Naive B cell (primary cell): ENCODE data around the gene CFAP221. TPM values are rescaled to one million over a fixed set of nuclear protein-coding genes. Genes with fewer than 3 reads are reported as not detected.
"Not testable (repeated sequence)": the region's sequence is repeated elsewhere in the genome, so short reads cannot be mapped to it uniquely, and the experiment has no call there.

Source experiments
- ATAC-seq, 2 donors: fragments of 150-1000 bp; cut with Tn5 transposase; 2 replicates each; pipeline ENCODE4 v1.10.0; 2021; ENCODE audit warnings: low read depth in 2 of 2, mild to moderate bottlenecking in 2 of 2, moderate library complexity in 2 of 2
- DNase-seq: peaks from one replicate; pipeline ENCODE4 v3.0.0; 2022
- H3K27ac Mint-ChIP-seq, 6 donors: one replicate each; pipeline ENCODE4 v1.8.0; 2020 to 2022; ENCODE audit warnings: mild to moderate bottlenecking in 6 of 6, mixed read lengths in 6 of 6, moderate library complexity in 5 of 6, inconsistent platforms in 2 of 6
- H3K27me3 Mint-ChIP-seq, 3 donors: one replicate each; pipeline ENCODE4 v1.8.0; 2021 to 2022; ENCODE audit warnings: mixed read lengths in 3 of 3, mild to moderate bottlenecking in 1 of 3
- H3K36me3 Mint-ChIP-seq, 2 donors: one replicate each; pipeline ENCODE4 v1.8.0; 2020 to 2022; ENCODE audit warnings: mixed read lengths in 2 of 2, inconsistent platforms in 1 of 2, mild to moderate bottlenecking in 1 of 2
- H3K4me1 Mint-ChIP-seq, 3 donors: one replicate each; pipeline ENCODE4 v1.8.0; 2020 to 2022; ENCODE audit warnings: mixed read lengths in 3 of 3, inconsistent platforms in 1 of 3, mild to moderate bottlenecking in 1 of 3, moderate library complexity in 1 of 3
- H3K4me3 Mint-ChIP-seq, 8 donors: one replicate each; pipeline ENCODE4 v1.8.0; 2020 to 2022; ENCODE audit warnings: mild to moderate bottlenecking in 8 of 8, mixed read lengths in 8 of 8, moderate library complexity in 8 of 8, inconsistent platforms in 2 of 8
- H3K9me3 Mint-ChIP-seq, 7 donors: one replicate each; pipeline ENCODE4 v1.8.0; 2020 to 2022; ENCODE audit warnings: mixed read lengths in 7 of 7, mild to moderate bottlenecking in 5 of 7, inconsistent platforms in 2 of 7, moderate library complexity in 1 of 7
- polyA plus RNA-seq, 6 donors: library from polyadenylated mRNA; unstranded; fragments of 300-500 nt; fragmentation: Illumina TruSeq; gene quantifications; one replicate each; pipeline ENCODE4 v1.2.3, GENCODE V29; 2021; ENCODE audit warnings: low read depth in 6 of 6

Gene CFAP221
- polyA plus RNA-seq, 6 donors from 2014 or later, result not detected

GRCh38 chr2:119608553-119608952 lies 64.3 kb downstream of the CFAP221 start:
- Mint-ChIP-seq H3K4me3 (no peak overlapping the region), H3K9me3 (peaks cover 0 to 18% (median 11%) of the 10 kb centered on the region in 7 donors), H3K36me3 (no peaks in the 10 kb centered on the region), H3K4me1 (no peaks in the 10 kb centered on the region), H3K27ac (no peak overlapping the region), H3K27me3 (peaks cover 29 to 45% (median 33%) of the 10 kb centered on the region in 3 donors)
- no peak for DNase-seq
- no peak for ATAC-seq

- no peak overlapping the region for H3K4me3 Mint-ChIP-seq
- ATAC-seq (no peak), DNase-seq (no peak)
- H3K4me1 Mint-ChIP-seq, result no peaks in the 10 kb centered on the region
- peaks cover 0 to 8% of the 10 kb centered on the region in 2 donors for H3K36me3 Mint-ChIP-seq
- peaks cover 29 to 45% (median 30%) of the 10 kb centered on the region in 3 donors for H3K27me3 Mint-ChIP-seq
- H3K27ac Mint-ChIP-seq, result no peak overlapping the region
- peaks cover 6 to 26% (median 19%) of the 10 kb centered on the region in 7 donors for H3K9me3 Mint-ChIP-seq
Observed at GRCh38 chr2:119609337-119609736, 65.1 kb downstream of the CFAP221 start.

- DNase-seq, ATAC-seq, H3K27ac Mint-ChIP-seq, H3K4me1 Mint-ChIP-seq: not testable (repeated sequence)
- H3K9me3 Mint-ChIP-seq, result peaks cover 19 to 51% (median 34%) of the 10 kb centered on the region in 7 donors
- H3K4me3 Mint-ChIP-seq, result peak overlapping the region in 1 of 8 donors; percentile 2
- H3K36me3 Mint-ChIP-seq, result peaks cover 8 to 18% of the 10 kb centered on the region in 2 donors
- peaks cover 25 to 32% (median 29%) of the 10 kb centered on the region in 3 donors for H3K27me3 Mint-ChIP-seq
Observed at GRCh38 chr2:119614140-119614539, 69.9 kb downstream of the CFAP221 start.

GRCh38 chr2:119616421-119616820 lies 72.2 kb downstream of the CFAP221 start:
- peaks cover 8 to 18% of the 10 kb centered on the region in 2 donors for H3K36me3 Mint-ChIP-seq
- ATAC-seq (no peak), DNase-seq (no peak)
- no peaks in the 10 kb centered on the region for H3K4me1 Mint-ChIP-seq
- H3K27ac Mint-ChIP-seq, result no peak overlapping the region
- peaks cover 16 to 42% (median 30%) of the 10 kb centered on the region in 3 donors for H3K27me3 Mint-ChIP-seq
- no peak overlapping the region for H3K4me3 Mint-ChIP-seq
- peaks cover 19 to 51% (median 34%) of the 10 kb centered on the region in 7 donors for H3K9me3 Mint-ChIP-seq

- peaks cover 19 to 45% (median 30%) of the 10 kb centered on the region in 7 donors for H3K9me3 Mint-ChIP-seq
- no peak overlapping the region for H3K27ac Mint-ChIP-seq
Observed at GRCh38 chr2:119617455-119617854, 73.2 kb downstream of the CFAP221 start.

GRCh38 chr2:119618725-119619124 lies 74.5 kb downstream of the CFAP221 start:
- Mint-ChIP-seq H3K36me3 (peaks cover 8 to 16% of the 10 kb centered on the region in 2 donors), H3K27me3 (peaks cover 11 to 42% (median 30%) of the 10 kb centered on the region in 3 donors), H3K9me3 (peaks cover 16 to 38% (median 23%) of the 10 kb centered on the region in 7 donors)
- not testable (repeated sequence) for ATAC-seq, H3K27ac Mint-ChIP-seq, H3K4me1 Mint-ChIP-seq, DNase-seq, H3K4me3 Mint-ChIP-seq

More at GRCh38 chr2:119617455-119617854, 73.2 kb downstream of the CFAP221 start:
- peaks cover 14 to 42% (median 30%) of the 10 kb centered on the region in 3 donors for H3K27me3 Mint-ChIP-seq
- no peaks in the 10 kb centered on the region for H3K4me1 Mint-ChIP-seq
- DNase-seq (no peak), ATAC-seq (no peak)
- H3K4me3 Mint-ChIP-seq, result no peak overlapping the region
- H3K36me3 Mint-ChIP-seq, result peaks cover 8 to 18% of the 10 kb centered on the region in 2 donors

- no peaks in the 10 kb centered on the region for H3K36me3 Mint-ChIP-seq
- ATAC-seq, result no peak
- DNase-seq, result no peak
- no peak overlapping the region for H3K4me3 Mint-ChIP-seq
- peaks cover 13 to 20% (median 16%) of the 10 kb centered on the region in 3 donors for H3K27me3 Mint-ChIP-seq
- peaks cover 0 to 2% (median 0%) of the 10 kb centered on the region in 3 donors for H3K4me1 Mint-ChIP-seq
- H3K9me3 Mint-ChIP-seq, result peaks cover 2 to 20% (median 5%) of the 10 kb centered on the region in 7 donors
- no peak overlapping the region for H3K27ac Mint-ChIP-seq
Observed at GRCh38 chr2:119625226-119625625, 81.0 kb downstream of the CFAP221 start.

- Mint-ChIP-seq H3K4me3 (peak overlapping the region in 1 of 8 donors; percentile 48), H3K27me3 (peaks cover 11 to 28% (median 18%) of the 10 kb centered on the region in 3 donors), H3K27ac (peak overlapping the region in 2 of 6 donors; percentile 57 to 79), H3K36me3 (no peaks in the 10 kb centered on the region), H3K9me3 (peaks cover 4 to 12% (median 5%) of the 10 kb centered on the region in 7 donors), H3K4me1 (peaks cover 0 to 2% (median 0%) of the 10 kb centered on the region in 3 donors)
- no peak for ATAC-seq
- DNase-seq, result no peak
Observed at GRCh38 chr2:119629323-119629825, 85.1 kb downstream of the CFAP221 start.

GRCh38 chr2:119630121-119630520 lies 85.9 kb downstream of the CFAP221 start:
- Mint-ChIP-seq H3K27ac (no peak overlapping the region), H3K4me3 (no peak overlapping the region), H3K36me3 (no peaks in the 10 kb centered on the region), H3K27me3 (peaks cover 11 to 28% (median 18%) of the 10 kb centered on the region in 3 donors), H3K9me3 (peaks cover 4 to 17% (median 7%) of the 10 kb centered on the region in 7 donors), H3K4me1 (peaks cover 0 to 2% (median 0%) of the 10 kb centered on the region in 3 donors)
- ATAC-seq (no peak), DNase-seq (no peak)

GRCh38 chr2:119637371-119637770 lies 93.1 kb downstream of the CFAP221 start:
- H3K36me3 Mint-ChIP-seq, result no peaks in the 10 kb centered on the region
- peaks cover 10 to 37% (median 26%) of the 10 kb centered on the region in 3 donors for H3K27me3 Mint-ChIP-seq
- peaks cover 1 to 9% (median 5%) of the 10 kb centered on the region in 7 donors for H3K9me3 Mint-ChIP-seq
- peaks cover 0 to 4% (median 1%) of the 10 kb centered on the region in 3 donors for H3K4me1 Mint-ChIP-seq
- ATAC-seq, result no peak
- H3K27ac Mint-ChIP-seq, result no peak overlapping the region
- no peak overlapping the region for H3K4me3 Mint-ChIP-seq
- no peak for DNase-seq

- Mint-ChIP-seq H3K27ac (no peak overlapping the region), H3K27me3 (peaks cover 10 to 37% (median 26%) of the 10 kb centered on the region in 3 donors), H3K4me3 (no peak overlapping the region), H3K4me1 (peaks cover 0 to 4% (median 1%) of the 10 kb centered on the region in 3 donors), H3K9me3 (peaks cover 0 to 9% (median 5%) of the 10 kb centered on the region in 7 donors), H3K36me3 (no peaks in the 10 kb centered on the region)
- ATAC-seq (no peak), DNase-seq (no peak)
Observed at GRCh38 chr2:119638246-119638645, 94.0 kb downstream of the CFAP221 start.

GRCh38 chr2:119638685-119639554 lies 94.7 kb downstream of the CFAP221 start:
- Mint-ChIP-seq H3K36me3 (no peaks in the 10 kb centered on the region), H3K27ac (no peak overlapping the region), H3K4me1 (peaks cover 0 to 4% (median 1%) of the 10 kb centered on the region in 3 donors), H3K9me3 (peaks cover 0 to 9% (median 3%) of the 10 kb centered on the region in 7 donors), H3K27me3 (peaks cover 10 to 37% (median 26%) of the 10 kb centered on the region in 3 donors), H3K4me3 (no peak overlapping the region)
- no peak for DNase-seq
- no peak for ATAC-seq

GRCh38 chr2:119641562-119642258 lies 97.5 kb downstream of the CFAP221 start:
- no peaks in the 10 kb centered on the region for H3K9me3 Mint-ChIP-seq
- ATAC-seq, result peak; percentile 74 to 86
- peak; percentile 45 for DNase-seq
- H3K27me3 Mint-ChIP-seq, result peaks cover 0 to 37% (median 37%) of the 10 kb centered on the region in 3 donors
- H3K27ac Mint-ChIP-seq, result no peak overlapping the region
- H3K36me3 Mint-ChIP-seq, result no peaks in the 10 kb centered on the region
- H3K4me3 Mint-ChIP-seq, result no peak overlapping the region
- H3K4me1 Mint-ChIP-seq, result peaks cover 0 to 7% (median 5%) of the 10 kb centered on the region in 3 donors
